Upper lobe of left lung (tissue), 6 donors: Measurements from ENCODE around the gene WFIKKN2. TPM values are rescaled to one million over a fixed set of nuclear protein-coding genes. Genes with fewer than 3 reads are reported as not detected.
"Not testable (repeated sequence)": the region's sequence is repeated elsewhere in the genome, so short reads cannot be mapped to it uniquely, and the experiment has no call there.

Experiments
- ATAC-seq, 2 donors: fragments of 200-7000 bp; cut with Tn5 transposase; one replicate each; pipeline ENCODE4 v1.9.1; 2022; ENCODE audit warnings: mild to moderate bottlenecking in 2 of 2, moderate library complexity in 2 of 2; ENCODE audit not compliant: low FRiP score in 2 of 2
- DNase-seq, 2 donors: peaks; one replicate each; pipeline ENCODE4 v3.0.0-alpha.2; 2019 to 2020
- H3K27ac ChIP-seq, 4 donors: fragments of 200-600 bp; sonication (generic); one replicate each; pipeline ENCODE4 v1.5.1; 2016 to 2019
- H3K27me3 ChIP-seq, 4 donors: fragments of 200-600 bp; sonication (generic); one replicate each; pipeline ENCODE4 v1.5.1; 2017 to 2019
- H3K36me3 ChIP-seq, 4 donors: fragments of 200-600 bp; sonication (generic); one replicate each; pipeline ENCODE4 v1.5.1; 2016 to 2019
- H3K4me1 ChIP-seq, 4 donors: fragments of 200-600 bp; sonication (generic); one replicate each; pipeline ENCODE4 v1.5.1; 2018 to 2019
- H3K4me3 ChIP-seq, 4 donors: fragments of 200-600 bp; sonication (generic); one replicate each; pipeline ENCODE4 v1.5.1; 2017 to 2019; ENCODE audit warnings: mild to moderate bottlenecking in 2 of 4, moderate library complexity in 1 of 4
- H3K9me3 ChIP-seq, 4 donors: fragments of 200-600 bp; sonication (generic); one replicate each; pipeline ENCODE4 v1.5.1; 2018 to 2019
- EP300 ChIP-seq, 4 donors: sonication (generic); formaldehyde crosslinking; IDR thresholded peaks; one replicate each; pipeline ENCODE4 v1.5.1; 2017; ENCODE audit warnings: antibody characterized with exemption in 4 of 4, control low read depth in 2 of 4
- POLR2A ChIP-seq, 4 donors: fragments of 450-650 bp; IDR thresholded peaks; one replicate each; pipeline ENCODE4 v1.5.1; 2016 to 2017; ENCODE audit warnings: antibody characterized with exemption in 4 of 4, mild to moderate bottlenecking in 2 of 4
- POLR2AphosphoS5 ChIP-seq, 2 donors: sonication (generic); formaldehyde crosslinking; IDR thresholded peaks; one replicate each; pipeline ENCODE4 v1.5.1; 2017; ENCODE audit warnings: antibody characterized with exemption in 2 of 2
- WGBS, 2 donors: methylation state at CpG; one replicate each; pipeline ENCODE4 v1.1.5; 2017 to 2018; 5-methylcytosine and 5-hydroxymethylcytosine counted together
- total RNA-seq, 6 donors: library from RNA; depleted of rRNA in 4 of 6; stranded (reverse); fragments of >200 nt in 4 of 6; gene quantifications; one replicate each; pipeline versions ENCODE4 v1.1.0 to v1.2.1, GENCODE V29; 2016 to 2021
- TF ChIP-seq, protein P1 (sequence below), 6 experiments: fragments of 450-650 bp in 4 of 6; fragments of 200-600 bp in 2 of 6; sonication (generic) in 2 of 6; IDR thresholded peaks; one replicate each; pipeline ENCODE4 v1.5.1; 2016 to 2019; ENCODE audit warnings: antibody characterized with exemption in 6 of 6
- donor health status: DM: no; HTN: no; CAD: no; lungs with moderate emphysema.
- donor health status: DM: no; HTN: yes; CAD: no; lungs with severe emphysema.

WFIKKN2 gene
- total RNA-seq, 6 donors from 2014 or later: 0.23 TPM; not detected in 5

DNA sequence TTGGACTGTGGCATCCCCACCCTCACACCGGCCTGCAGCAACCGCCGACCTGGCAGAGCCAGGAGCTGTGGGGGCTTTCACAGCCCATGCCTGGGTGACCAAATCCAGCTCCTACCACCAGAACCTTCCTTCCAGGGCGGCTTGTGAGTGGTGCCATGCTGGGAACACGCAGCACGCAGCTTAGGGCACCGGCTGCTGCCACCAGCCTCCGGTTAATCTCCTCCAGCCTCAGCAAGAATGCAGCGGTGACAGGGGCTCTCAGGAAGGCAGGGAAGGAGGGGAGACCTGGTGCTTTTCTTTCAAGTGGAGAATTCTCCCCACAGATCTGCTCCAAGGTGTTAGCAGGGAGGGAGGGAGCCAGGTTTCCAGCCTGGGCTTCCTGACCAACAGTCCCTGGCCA, 35.8 kb upstream of the WFIKKN2 start:
- Histone ChIP-seq H3K4me3 (no peak overlapping the region), H3K9me3 (no peaks in the 10 kb centered on the region), H3K27me3 (no peaks in the 10 kb centered on the region), H3K4me1 (no peaks in the 10 kb centered on the region), H3K36me3 (no peaks in the 10 kb centered on the region), H3K27ac (no peak overlapping the region)
- TF ChIP-seq POLR2AphosphoS5 (IDR thresholded peaks at IDR 0.05) (no peak), POLR2A (IDR thresholded peaks at IDR 0.05) (no peak), EP300 (IDR thresholded peaks at IDR 0.05) (no peak)
- TF ChIP-seq, protein P1, sequence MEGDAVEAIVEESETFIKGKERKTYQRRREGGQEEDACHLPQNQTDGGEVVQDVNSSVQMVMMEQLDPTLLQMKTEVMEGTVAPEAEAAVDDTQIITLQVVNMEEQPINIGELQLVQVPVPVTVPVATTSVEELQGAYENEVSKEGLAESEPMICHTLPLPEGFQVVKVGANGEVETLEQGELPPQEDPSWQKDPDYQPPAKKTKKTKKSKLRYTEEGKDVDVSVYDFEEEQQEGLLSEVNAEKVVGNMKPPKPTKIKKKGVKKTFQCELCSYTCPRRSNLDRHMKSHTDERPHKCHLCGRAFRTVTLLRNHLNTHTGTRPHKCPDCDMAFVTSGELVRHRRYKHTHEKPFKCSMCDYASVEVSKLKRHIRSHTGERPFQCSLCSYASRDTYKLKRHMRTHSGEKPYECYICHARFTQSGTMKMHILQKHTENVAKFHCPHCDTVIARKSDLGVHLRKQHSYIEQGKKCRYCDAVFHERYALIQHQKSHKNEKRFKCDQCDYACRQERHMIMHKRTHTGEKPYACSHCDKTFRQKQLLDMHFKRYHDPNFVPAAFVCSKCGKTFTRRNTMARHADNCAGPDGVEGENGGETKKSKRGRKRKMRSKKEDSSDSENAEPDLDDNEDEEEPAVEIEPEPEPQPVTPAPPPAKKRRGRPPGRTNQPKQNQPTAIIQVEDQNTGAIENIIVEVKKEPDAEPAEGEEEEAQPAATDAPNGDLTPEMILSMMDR (IDR thresholded peaks at IDR 0.05): no peak
- peak in 1 of 2 donors; percentile 59 for DNase-seq
- no peak for ATAC-seq
- 85 to 90% methylated on average over 5 to 9 of the region's 9 CpGs for WGBS, 2 donors

DNA sequence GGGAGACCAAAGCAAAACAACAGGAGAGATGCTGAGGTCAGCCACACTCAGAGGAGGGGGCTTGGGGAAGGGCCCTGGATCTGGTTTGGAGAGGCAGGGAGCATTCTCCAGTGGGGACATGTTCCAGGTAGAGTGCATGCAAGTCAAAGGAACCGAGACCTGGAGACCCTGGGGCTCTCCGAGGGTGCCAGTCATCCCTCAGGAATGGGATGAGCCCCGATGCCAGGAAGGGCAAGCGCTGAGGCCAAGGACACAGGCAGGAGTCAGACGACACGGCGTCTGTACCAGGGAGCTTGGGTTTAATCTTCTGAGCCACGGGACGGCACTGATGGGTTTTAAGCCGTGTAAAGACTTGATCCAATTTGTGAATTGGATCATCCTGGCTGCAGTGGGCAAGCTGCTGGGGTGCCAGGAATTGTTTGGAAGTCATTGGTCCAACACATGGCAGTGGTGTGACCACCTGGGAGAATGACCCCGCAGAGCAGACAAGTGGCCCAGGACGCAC, 35.1 kb upstream of the WFIKKN2 start:
- no peaks in the 10 kb centered on the region for H3K9me3 ChIP-seq
- no peak for DNase-seq
- 93 to 96% methylated on average over 12 of the region's 12 CpGs for WGBS, 2 donors

DNA sequence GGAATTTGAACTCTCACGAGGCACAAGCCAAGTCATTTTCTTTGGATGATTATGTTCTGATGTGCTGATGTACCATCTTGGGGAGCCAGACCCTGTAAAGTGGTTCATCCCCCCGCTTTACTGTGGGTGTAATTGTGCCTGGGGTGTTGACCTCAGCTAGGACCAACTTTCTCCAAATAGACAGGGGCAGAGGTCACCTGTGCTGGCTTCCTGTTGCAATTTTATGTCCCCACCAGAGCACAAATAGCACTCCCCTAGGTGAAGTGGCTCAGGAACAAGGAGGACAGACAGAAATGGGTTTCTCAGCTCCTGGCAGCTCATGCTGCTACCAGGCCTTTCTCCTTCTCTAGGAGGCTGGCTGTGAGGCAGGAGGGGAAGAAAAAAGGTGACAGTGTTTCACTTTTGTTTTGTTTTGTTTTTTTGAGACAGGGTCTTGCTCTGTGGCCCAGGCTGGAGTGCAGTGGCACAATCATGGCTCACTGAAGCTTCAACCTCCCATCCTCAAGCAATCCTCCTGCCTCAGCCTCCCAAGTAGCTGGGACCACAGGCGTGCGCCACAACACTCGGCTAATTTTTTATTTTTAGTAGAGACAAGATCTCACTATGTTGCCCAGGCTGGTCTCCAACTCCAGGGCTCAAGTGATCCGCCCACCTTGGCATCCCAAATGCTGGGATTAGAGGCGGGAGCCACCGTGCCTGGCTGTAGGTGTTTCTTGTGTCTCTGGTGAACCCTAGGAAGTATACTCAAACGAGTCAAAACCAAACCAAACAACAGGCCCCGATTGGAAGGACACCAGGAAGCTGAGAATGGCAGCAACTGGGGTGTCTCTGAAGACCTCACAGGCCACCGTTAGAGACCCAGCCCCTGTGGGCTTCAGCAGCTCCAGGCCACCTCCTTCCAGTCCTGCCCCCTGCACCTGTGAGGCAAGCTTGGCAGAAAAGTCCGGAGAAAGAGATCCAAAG, 32.5 kb upstream of the WFIKKN2 start:
- no peak overlapping the region for H3K27ac ChIP-seq
- no peak overlapping the region for H3K4me3 ChIP-seq
- WGBS, 2 donors: 86 to 91% methylated on average over 11 to 12 of the region's 12 CpGs
- TF ChIP-seq, protein P1 (IDR thresholded peaks at IDR 0.05): no peak
- TF ChIP-seq POLR2AphosphoS5 (IDR thresholded peaks at IDR 0.05): no peak
- H3K27me3 ChIP-seq: no peaks in the 10 kb centered on the region
- no peaks in the 10 kb centered on the region for H3K36me3 ChIP-seq
- no peak for DNase-seq
- no peaks in the 10 kb centered on the region for H3K4me1 ChIP-seq
- no peak for ATAC-seq
- no peaks in the 10 kb centered on the region for H3K9me3 ChIP-seq

More for the DNA sequence above, 35.1 kb upstream of the WFIKKN2 start:
- Histone ChIP-seq H3K4me3 (no peak overlapping the region), H3K27ac (no peak overlapping the region), H3K36me3 (no peaks in the 10 kb centered on the region), H3K4me1 (no peaks in the 10 kb centered on the region), H3K27me3 (no peaks in the 10 kb centered on the region)
- TF ChIP-seq, protein P1 (IDR thresholded peaks at IDR 0.05): no peak
- TF ChIP-seq POLR2AphosphoS5 (IDR thresholded peaks at IDR 0.05): no peak
- TF ChIP-seq EP300 (IDR thresholded peaks at IDR 0.05): no peak
- TF ChIP-seq POLR2A (IDR thresholded peaks at IDR 0.05): no peak
- no peak for ATAC-seq

DNA sequence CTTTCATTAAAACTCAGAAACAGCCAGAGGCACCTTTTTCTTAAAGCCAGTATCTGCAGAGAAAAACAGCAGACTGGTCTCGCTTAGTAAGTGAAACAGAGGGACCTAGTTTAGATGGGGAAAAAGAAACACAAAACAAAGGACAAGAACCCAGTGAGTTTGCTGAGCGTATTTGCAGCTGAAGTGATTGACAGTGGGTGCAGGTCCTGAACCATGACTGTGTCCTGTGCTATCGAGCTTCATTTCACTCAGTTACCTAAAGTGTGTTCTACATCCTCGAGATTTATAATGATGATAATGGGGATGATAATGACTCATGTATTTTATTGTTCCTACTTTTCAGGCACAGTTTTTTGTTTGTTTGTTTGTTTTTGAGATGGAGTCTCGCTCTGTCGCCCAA, 31.7 kb upstream of the WFIKKN2 start:
- no peak for ATAC-seq
- 88 to 93% methylated on average over 6 of the region's 6 CpGs for WGBS, 2 donors

DNA sequence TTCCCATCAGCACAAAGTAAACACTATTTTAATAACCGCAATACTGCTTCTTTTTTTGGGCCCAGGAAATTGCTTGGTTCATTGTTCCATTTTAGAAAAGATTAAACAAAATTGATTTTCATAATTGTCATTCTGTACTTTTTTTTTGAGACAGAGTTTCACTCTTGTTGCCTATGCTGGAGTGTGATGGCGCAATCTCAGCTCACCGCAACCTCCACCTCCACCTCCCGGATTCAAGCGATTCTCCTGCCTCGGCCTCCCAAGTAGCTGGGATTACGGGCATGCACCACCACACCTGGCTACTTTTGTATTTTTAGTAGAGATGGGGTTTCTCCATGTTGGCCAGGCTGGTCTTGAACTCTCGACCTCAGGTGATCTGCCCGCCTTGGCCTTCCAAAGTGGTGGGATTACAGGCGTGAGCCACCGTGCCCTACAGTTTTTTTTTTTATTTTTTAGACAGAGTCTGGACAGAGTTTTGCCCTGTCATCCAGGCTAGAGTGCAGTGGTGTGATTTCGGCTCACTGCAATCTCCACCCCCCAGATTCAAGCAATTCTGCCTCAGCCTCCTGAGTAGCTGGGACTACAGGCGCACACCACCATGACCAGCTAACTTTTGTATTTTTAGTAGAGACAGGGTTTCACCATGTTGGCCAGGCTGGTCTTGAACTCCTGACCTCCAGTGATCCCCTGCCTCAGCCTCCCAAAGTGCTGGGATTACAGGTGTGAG, 30.5 kb upstream of the WFIKKN2 start:
- WGBS, 2 donors: 92 to 94% methylated on average over 13 of the region's 13 CpGs

More for the DNA sequence above, 31.7 kb upstream of the WFIKKN2 start:
- H3K4me1 ChIP-seq: no peaks in the 10 kb centered on the region
- no peaks in the 10 kb centered on the region for H3K9me3 ChIP-seq
- no peaks in the 10 kb centered on the region for H3K27me3 ChIP-seq
- DNase-seq: no peak
- H3K27ac ChIP-seq: no peak overlapping the region
- H3K36me3 ChIP-seq: no peaks in the 10 kb centered on the region
- TF ChIP-seq, protein P1 (IDR thresholded peaks at IDR 0.05): no peak
- no peak overlapping the region for H3K4me3 ChIP-seq

More for the DNA sequence above, 30.5 kb upstream of the WFIKKN2 start:
- not testable (repeated sequence) for H3K9me3 ChIP-seq, ATAC-seq, H3K4me3 ChIP-seq, H3K27me3 ChIP-seq, DNase-seq, H3K4me1 ChIP-seq, H3K36me3 ChIP-seq, H3K27ac ChIP-seq
